ENCODE data around the gene HECTD2.
"Not testable (repeated sequence)": the region's sequence is repeated elsewhere in the genome, so short reads cannot be mapped to it uniquely, and the experiment has no call there.

Gene HECTD2, protein sequence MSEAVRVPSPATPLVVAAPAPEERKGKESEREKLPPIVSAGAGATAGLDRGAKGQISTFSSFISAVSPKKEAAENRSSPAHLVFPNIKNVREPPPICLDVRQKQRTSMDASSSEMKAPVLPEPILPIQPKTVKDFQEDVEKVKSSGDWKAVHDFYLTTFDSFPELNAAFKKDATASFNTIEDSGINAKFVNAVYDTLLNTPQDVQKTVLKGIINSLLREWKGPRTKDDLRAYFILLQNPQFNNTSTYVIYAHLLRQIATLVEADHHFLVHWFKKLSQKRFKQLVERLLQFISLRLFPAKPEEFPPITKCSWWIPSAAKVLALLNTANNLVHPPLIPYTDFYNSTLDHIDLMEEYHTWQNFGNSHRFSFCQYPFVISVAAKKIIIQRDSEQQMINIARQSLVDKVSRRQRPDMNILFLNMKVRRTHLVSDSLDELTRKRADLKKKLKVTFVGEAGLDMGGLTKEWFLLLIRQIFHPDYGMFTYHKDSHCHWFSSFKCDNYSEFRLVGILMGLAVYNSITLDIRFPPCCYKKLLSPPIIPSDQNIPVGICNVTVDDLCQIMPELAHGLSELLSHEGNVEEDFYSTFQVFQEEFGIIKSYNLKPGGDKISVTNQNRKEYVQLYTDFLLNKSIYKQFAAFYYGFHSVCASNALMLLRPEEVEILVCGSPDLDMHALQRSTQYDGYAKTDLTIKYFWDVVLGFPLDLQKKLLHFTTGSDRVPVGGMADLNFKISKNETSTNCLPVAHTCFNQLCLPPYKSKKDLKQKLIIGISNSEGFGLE

DNA sequence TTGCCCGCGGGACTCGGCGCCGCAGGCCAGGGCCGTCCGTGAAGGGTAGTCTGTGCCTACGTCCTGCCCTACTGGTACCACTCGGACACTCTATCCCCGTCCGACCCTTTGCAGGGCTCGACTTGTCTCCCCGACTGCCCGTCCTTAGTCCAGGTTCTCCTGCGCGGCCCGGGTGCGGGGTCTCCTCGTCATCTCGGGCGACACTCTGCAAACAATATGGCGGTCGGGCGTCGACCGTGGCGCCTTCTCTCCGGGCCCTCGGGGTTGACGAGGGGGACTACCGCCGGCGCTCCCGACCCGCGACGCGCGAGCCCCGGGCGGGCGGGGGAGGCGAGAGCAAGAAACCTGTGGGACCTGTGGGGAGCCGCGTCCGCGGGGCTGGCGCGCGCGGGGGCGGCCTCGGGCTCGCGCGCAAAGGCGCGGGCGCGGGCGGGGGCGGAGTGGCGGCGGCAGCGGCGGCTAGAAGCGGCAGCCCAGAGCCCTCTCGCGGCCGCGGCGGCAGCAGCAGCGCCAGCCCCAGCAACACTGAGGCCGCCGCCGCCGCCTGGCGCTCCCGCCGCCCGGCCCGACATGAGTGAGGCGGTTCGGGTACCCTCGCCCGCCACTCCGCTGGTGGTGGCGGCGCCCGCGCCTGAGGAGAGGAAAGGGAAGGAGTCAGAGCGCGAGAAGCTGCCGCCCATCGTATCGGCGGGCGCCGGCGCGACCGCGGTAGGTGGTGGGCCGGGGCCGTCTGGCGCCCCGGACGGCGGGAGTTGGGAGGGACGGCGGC, at the start of gene HECTD2:
Gene HECTD2, plus strand, starts transcription at position 476 of the 769 bp plus-strand sequence. Its CDS starts 95 bp downstream, at position 571.
- DNase-seq (ENCODE audit: low spot score) = peak; percentile 87

DNA sequence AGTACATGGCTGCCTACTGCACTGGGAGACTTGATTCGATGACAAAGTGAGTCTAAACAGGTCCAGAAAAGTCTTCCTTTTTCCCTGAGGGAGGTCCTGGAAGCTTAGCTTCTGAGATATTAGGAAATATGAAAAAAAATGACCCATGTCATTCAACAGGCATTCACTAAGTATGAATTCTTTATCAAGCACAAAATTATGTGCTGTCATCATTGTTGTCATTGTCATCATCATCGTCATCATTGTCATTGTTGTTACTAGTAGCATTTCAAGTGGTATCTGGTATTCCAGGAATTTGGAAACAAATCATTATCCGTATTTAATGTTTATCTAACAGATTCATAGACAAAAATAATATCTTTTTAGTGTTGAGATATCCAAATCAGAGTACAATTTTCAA, 49.7 kb upstream of the HECTD2 start:
- no peak for DNase-seq (ENCODE audit: low spot score)

DNA sequence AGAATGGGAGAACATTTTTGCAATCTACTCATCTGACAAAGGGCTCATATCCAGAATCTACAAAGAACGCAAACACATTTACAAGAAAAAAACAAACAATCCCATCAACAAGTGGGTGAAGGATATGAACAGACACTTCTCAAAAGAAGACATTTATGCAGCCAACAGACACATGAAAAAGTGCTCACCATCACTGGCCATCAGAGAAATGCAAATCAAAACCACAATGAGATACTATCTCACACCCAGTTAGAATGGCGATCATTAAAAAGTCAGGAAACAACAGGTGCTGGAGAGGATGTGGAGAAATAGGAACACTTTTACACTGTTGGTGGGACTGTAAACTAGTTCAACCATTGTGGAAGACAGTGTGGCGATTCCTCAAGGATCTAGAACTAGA, 44.6 kb upstream of the HECTD2 start:
- DNase-seq (ENCODE audit: low spot score) = not testable (repeated sequence)

DNA sequence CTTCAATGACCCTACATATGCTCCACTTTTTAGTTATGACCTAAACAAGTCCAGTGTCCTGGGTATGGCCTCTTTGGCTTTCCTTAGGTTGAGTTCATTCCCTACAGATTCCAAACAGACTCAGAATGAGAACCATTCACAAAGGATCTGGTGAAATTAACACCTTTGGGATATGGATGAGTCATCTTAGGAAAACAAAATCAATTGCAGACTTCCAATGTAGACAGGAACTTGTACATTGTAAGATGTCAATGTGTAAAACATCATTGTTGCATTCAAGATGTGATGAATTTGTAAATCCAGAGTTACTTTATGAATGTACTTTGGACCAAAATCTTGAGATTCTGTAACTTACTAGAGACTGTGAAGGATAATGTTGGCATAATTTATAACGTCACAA, 43.4 kb upstream of the HECTD2 start:
- DNase-seq (ENCODE audit: low spot score) = no peak

DNA sequence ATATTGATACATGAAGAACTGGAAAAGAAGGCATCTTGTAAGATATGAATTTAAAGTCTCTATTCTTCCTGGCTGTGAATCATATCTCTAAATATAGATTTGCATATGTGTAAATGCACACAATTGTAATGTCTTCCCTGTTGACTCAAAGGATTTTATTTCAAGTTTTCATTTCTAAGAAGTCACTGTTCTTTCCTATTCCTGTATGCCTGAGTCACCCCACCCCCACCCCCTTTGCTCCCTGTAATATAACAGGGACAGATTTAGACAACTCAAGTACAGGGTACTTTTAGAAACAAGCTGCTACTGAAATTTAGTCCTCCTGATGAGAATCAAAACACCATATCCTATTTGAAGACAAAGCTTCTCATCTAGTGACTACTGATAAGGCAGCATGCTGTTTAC, 43.0 kb upstream of the HECTD2 start:
- no peak for DNase-seq (ENCODE audit: low spot score)

DNA sequence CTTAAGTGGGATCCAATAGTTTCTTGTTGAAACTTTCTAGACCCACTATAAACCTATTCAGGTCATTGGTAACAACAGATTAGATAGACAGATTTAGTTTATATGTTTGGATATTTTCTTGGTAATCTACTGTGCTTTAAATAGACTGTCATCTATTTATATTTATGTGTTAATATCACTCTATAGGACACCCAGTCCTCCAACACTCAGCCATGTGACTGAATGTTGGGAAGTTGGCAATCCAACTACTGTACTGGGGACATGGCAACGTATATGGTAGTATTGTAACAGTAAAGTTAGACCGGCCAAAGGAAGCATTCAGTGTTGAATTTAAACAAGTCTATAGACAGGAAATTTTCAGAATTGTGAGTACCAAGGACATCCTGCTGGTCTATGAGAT, 42.6 kb upstream of the HECTD2 start:
- DNase-seq (ENCODE audit: low spot score) = no peak

DNA sequence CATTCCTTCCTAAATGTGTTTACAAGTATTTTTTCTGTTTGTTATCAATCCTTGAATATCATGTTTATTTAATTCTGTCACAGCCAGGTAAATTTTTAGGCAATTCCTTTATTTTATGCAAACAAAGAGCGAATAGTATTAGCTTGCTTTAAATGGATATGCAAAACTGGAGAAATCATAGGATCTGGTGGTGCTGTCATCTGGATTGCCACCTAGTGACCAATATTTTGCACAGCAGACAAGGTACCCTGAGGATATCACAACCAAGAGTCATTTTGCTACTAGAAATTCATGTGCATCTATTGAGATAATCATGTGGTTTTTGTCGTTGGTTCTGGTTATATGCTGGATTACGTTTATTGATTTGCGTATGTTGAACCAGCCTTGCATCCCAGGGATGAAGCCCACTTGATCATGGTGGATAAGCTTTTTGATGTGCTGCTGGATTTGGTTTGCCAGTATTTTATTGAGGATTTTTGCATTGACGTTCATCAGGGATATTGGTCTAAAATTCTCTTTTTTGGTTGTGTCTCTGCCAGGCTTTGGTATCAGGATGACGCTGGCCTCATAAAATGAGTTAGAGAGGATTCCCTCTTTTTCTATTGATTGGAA, 40.1 kb upstream of the HECTD2 start:
- peak; percentile 10 for DNase-seq (ENCODE audit: low spot score)

DNA sequence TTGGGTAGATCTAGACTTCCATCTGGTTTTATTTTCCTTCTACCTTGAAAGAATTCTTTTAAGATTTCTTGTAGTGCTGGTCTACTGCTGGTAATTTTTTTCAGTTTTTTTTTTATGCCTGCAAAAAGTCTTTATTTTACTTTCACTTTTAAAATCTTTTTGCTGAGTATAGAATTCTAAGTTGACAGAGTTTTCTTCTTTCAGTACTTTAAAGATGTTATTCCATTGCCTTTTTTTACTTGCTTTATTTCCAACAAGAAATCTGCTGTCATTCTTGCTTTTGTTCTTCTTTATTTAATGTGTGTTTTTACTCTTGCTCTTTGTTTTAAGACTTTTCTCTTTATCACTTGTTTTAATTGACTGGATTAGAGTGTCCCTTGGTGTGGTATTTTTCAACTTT, 36.1 kb upstream of the HECTD2 start:
- DNase-seq (ENCODE audit: low spot score) = no peak

DNA sequence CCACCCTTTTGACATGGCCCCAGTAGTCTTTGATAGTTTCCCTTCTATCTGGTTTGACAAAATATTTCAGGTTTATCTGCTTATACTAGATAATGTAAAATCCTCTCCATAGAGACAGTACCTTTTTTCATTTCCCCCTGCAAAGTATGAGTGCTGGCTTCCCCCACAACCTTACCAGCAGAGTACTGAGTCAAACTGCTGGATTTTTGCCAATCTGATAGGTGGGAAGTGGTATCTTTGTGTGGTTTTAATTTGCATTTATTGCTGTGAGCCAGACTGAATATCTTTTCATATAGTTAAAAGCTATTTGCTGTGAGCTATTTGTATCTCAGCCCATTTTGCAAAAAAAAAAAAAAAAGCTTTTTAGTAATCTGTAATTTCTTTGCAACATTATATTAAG, 32.1 kb upstream of the HECTD2 start:
- no peak for DNase-seq (ENCODE audit: low spot score)

DNA sequence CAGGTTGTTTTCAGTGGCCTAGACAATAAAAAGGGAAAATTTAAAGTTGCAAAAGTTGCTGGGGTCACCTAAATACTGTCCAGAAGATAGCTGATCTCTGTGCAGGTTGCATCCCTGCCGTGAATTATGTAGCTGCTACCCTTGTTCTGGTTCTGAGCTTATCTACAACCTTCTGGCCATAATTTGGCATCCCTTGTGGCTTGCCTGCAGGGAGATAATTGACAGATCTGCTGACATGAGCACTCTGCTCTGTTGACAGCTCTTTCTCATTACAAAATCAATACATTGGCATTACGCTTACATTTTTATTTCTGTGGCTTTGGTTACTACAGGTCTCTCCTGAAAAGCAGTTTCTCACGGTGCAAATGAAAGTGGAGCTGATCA, 29.3 kb upstream of the HECTD2 start:
- DNase-seq (ENCODE audit: low spot score) = no peak

DNA sequence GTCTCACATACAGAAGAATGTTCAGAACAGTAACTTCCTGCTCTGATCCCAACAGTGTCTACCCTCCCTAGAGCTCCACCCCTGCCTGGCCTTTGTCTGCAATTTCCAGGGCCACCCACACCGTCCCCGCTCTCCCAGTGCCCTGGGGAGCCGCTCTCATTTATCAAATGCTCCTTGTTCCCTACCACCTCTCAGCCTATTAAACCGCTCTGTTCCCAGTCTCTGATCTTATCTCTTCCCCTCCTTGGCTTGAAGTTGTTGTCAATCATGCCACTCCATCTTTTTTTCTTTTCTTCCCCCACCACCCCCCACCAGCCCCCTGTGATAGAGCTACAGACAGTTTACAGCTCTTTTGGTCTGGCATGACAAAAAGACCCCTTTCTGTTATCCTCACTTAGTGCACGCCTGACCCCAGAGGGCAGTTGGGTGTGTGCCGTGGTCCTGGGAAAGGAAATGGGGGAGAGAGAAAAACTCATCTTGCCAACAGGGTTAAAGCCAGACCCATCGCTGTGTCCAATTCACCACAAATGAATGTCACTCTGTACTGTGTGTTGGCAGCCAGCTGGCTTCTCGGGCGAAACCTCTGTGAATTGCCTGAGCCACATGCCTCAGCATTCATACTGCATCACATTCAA, 28.8 kb upstream of the HECTD2 start:
- DNase-seq (ENCODE audit: low spot score) = no peak

DNA sequence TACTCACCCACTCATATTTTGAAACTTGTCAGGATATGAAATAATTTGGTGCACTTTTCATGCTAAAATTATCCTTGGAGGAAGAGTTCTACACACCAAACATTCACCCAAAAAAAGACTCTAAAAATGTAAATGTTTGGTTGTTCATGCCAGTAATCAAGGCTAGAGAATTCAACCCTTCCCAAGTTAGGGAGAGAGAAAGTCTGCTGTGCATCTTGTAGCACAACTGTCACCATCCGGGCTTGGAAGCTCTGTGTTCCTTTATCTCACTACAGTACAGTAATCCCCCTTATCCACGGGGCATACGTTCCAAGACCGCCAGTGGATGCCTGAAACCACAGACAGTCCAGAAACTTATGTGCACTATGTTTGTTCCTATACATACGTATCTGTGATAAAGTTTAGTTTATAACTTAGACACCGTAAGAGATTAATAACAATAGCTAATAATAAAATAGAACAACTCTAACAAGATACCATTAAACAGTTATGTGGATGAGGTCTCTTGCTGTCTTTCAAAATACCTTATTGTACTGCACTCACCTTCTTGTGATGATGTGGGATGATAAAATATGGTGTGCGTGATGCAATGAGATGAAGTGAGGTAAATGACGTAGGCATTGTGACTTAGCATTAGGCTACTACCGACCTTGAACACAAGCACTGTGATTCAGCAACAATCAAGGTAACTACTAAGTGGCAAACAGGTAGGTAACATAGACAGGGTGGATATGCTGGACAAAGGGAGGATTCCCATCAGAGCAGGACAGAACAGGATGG, 24.6 kb upstream of the HECTD2 start:
- DNase-seq (ENCODE audit: low spot score) = no peak

DNA sequence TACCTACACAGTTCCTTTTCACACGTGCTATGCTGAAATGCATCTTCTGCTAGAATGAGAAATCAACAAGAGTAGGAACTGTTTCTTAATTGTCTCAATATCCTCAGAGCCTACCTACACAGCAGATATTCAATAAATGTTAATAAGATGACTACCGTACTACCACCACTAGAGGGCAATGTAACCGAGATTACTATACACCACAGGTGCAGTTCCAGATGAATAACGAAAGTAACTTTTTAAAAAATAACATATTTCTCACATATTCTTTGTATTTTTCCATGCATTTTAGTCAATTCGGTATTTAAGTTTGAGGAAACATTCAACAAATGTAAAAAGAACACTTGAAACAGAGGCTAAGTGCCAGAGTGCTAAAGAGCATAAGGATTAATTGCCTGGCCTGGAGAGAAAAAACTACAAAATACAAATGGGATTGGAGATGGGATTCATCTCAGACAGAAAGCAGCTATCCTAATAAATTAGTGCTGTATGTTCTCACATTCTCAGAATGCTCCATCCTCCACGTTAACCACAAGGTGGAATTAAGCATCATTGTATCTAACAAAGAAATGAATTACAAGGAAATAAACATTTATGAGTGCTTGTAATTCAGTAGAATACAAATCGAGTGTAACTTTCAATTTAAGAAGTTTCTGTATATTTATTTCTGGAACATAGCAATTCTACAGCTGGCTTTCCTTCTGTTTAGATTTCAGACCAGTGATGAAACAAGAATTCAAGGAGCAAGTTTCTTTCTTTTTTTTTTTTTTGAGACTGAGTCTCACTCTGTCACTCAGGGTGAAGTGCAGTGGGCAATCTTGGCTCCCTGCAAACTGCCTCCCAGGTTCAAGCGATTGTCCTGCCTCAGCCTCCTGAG, 20.3 kb upstream of the HECTD2 start:
- peak; percentile 33 for DNase-seq (ENCODE audit: low spot score)

DNA sequence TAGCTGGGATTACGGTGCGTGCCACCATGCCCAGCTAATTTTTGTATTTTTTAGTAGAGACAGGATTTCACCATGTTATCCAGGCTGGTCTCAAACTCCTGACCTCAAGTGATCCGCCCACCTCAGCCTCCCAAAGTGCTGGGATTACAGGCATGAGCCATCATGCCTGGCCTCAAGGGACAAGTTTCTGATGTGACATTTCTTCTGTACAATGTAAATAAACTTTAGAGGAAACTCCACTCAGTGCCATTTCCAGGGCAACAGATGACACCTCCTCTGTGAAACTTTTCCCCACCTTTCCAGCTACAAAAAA, 19.7 kb upstream of the HECTD2 start:
- DNase-seq (ENCODE audit: low spot score) = not testable (repeated sequence)

DNA sequence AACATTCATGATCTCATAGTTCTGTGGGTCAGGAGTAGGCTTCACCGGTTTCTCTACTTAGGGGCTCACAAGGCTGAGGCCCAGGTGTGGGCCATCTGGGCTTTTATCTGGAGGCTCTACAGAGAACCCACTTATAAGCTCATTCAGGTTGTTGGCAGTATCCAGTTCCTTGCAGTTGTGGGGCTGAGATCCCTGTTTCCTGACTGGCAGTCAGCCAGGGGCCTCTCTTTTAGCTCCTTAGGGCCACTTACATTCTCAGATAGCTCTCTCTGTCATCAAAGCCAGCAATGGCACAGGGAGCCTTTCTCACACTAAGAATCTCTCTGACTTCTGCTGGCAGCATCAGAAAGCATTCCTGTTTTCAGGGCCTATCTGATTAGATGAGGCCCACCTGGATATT, 18.2 kb upstream of the HECTD2 start:
- DNase-seq (ENCODE audit: low spot score) = no peak

DNA sequence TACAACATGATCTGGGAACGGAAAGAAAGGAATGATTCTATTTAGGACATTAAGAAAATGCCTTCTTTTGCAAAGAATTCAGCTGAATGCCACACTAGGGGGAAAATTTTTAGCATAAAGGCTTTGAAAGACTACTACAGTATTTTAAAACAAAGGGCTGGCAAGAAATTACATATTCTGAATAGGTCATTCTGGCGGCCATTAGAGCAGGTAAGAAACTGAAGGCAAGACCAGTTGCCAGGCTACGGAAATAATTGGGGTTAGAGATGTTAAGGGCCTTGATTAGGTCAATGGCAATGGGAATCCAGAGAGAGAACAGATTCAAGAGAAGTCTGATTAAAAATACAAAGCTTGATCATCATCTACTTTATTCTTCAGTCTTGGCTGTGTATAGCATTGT, 3.8 kb upstream of the HECTD2 start:
- DNase-seq (ENCODE audit: low spot score) = no peak

DNA sequence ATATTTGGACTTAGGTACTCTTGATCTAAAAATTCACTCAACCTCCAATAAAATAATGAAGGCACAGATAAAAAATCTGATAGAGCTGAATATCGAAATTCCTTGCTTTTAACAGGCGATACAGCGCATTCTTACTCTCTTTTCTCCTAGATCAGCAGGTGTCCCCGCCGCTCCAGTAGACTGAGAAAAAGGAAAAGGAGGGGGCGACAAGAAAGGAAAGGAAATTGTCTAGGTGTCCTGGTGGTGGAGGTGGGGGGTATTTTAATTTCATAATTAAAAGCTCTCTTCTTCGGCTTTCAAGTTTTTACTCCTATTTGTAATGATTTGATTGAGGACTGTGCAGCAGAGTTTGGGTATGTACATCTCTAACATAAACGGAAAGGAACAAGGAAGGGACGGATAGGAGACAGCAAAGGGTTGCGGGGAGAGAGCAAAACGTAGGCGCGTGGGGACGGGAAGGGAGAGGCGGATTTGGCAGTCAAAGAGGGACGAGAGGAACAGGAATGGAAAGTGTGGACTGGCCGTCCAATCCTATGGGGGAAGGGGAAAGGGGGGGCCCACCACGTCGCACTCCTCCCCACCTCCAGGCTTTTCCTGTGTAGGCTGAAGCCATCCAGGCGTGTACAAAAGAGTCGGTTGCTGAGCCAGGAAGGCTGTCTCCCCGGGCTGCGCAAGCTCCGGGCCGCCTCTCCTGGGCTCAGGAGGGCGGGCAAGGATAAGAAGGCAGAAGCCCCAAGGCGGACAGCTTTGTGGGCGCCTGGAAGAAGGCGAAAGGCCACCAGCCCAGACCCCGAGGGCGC, 875 bp upstream of the HECTD2 start:
- DNase-seq (ENCODE audit: low spot score) = peak; percentile 47

DNA sequence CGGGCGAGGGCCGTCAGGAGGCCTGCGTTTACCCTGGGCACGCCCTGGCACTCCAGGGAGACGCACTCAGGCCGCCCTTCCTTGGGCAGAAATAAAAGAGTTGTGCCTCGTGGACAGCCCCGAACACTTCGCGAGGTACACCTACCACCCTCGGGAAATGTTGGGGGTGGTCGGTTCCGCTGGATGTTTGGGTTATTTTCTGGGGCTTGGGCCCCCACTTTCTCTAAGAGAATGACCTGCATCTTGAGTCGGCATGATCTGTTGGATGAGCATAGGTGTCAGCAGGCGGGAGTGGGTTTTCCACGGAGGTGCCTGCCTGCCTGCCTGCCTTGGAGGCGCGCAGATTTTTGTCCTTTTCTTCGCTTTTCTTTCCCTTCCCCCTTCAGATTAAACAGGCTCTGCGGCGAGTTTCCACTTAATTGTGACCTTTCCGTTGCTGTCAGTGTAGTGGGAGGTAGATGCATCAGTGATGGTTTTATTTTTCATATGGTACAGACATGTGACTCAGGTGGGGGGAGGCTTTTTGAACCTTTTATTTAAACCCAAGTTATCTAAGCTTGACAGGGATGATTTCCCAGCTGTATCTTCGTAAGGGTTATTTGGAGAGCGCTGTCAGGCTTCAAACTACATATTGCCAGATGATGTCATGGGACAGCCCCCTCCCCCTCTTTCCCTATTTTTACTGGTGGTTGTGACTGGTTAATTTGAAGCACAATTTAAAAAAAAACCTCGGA, 661 bp downstream of the HECTD2 start:
- DNase-seq (ENCODE audit: low spot score) = peak; percentile 11

DNA sequence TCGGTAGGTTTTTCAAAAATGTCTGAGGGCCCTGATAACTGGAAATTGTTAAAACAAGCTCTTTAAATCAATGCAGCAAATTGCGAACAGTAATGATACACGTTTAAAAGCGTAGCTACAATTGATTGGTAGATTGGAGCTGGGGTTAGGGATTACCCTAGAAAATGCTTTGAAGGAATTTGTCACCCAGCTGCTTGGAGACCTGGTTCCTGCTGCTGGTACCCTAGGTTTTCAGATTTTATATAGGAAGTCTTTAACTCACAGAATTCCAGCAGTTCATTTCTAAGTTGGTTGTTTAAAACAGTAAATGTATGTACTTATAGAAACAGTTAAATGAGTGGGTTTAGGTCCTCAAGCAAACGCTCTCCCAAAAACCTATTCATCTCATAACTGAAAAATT, 1.5 kb downstream of the HECTD2 start:
- no peak for DNase-seq (ENCODE audit: low spot score)
